Fibroblast of lung (primary cell): Measurements from ENCODE around the gene SP140. TPM values are rescaled to one million over a fixed set of nuclear protein-coding genes. Genes with fewer than 3 reads are reported as not detected.

Source experiments
- DNase-seq, 2 donors: peaks; one replicate each; pipeline versions ENCODE4 v3.0.0 to v3.0.0-alpha.2; 2010; ENCODE audit warnings: low read depth in 2 of 2
- H2AFZ ChIP-seq: 2 replicates; pipeline ENCODE4 v1.5.1; 2012; ENCODE audit warnings: low read length, control low read depth, inconsistent platforms
- H3K27ac ChIP-seq: 2 replicates; pipeline ENCODE4 v1.5.1; 2011; ENCODE audit warnings: low read length, control low read depth; ENCODE audit not compliant: insufficient read depth
- H3K27me3 ChIP-seq: 2 replicates; pipeline ENCODE4 v1.5.1; 2011; ENCODE audit warnings: mild to moderate bottlenecking, low read length; ENCODE audit not compliant: control insufficient read depth, insufficient read depth
- H3K36me3 ChIP-seq: 2 replicates; pipeline ENCODE4 v1.5.1; 2011; ENCODE audit warnings: low read length; ENCODE audit not compliant: control insufficient read depth, insufficient read depth
- H3K4me1 ChIP-seq: 2 replicates; pipeline ENCODE4 v1.5.1; 2011; ENCODE audit warnings: low read length; ENCODE audit not compliant: control insufficient read depth, insufficient read depth; ENCODE audit errors: extremely low read depth
- H3K4me2 ChIP-seq: 2 replicates; pipeline ENCODE4 v1.5.1; 2011; ENCODE audit warnings: low read length, control low read depth; ENCODE audit not compliant: insufficient read depth; ENCODE audit errors: extremely low read depth
- H3K4me3 ChIP-seq, 4 experiments: fragments of 200-600 bp in 1 of 4; sonication (generic) in 1 of 4; replicated peaks in 1 of 4; 2 replicates each; pipeline ENCODE4 v1.5.1; 2011 to 2016; ENCODE audit warnings: low read length in 4 of 4, low read depth in 3 of 4, mild to moderate bottlenecking in 3 of 4, control low read depth in 2 of 4, inconsistent platforms in 1 of 4, mixed read lengths in 1 of 4; ENCODE audit not compliant: insufficient read depth in 1 of 4; ENCODE audit errors: control extremely low read depth in 1 of 4
- H3K79me2 ChIP-seq: 2 replicates; pipeline ENCODE4 v1.5.1; 2012; ENCODE audit warnings: mild to moderate bottlenecking, low read length, inconsistent platforms; ENCODE audit not compliant: control insufficient read depth, insufficient read depth
- H3K9ac ChIP-seq: 2 replicates; pipeline ENCODE4 v1.5.1; 2011; ENCODE audit warnings: mild to moderate bottlenecking, low read length, control low read depth; ENCODE audit not compliant: insufficient read depth
- H3K9me3 ChIP-seq: 2 replicates; pipeline ENCODE4 v1.5.1; 2012; ENCODE audit warnings: low read depth, low read length; ENCODE audit not compliant: control insufficient read depth, insufficient read depth
- H4K20me1 ChIP-seq: 2 replicates; pipeline ENCODE4 v1.5.1; 2011; ENCODE audit warnings: low read length; ENCODE audit not compliant: control insufficient read depth, insufficient read depth; ENCODE audit errors: extremely low read depth
- CTCF ChIP-seq, 2 donors: IDR thresholded peaks in 1 of 2; conservative IDR thresholded peaks in 1 of 2; 1 replicate in 1 of 2; 2 replicates in 1 of 2; pipeline ENCODE4 v1.5.1; 2011 to 2012; ENCODE audit warnings: low read length in 2 of 2, control low read depth in 1 of 2, inconsistent platforms in 1 of 2, low read depth in 1 of 2, mild to moderate bottlenecking in 1 of 2
- EZH2 ChIP-seq: IDR thresholded peaks from 2 replicates; pipeline ENCODE4 v1.5.1; 2012; ENCODE audit warnings: low read length, control low read depth, mild to moderate bottlenecking; ENCODE audit errors: missing control alignments
- polyA plus RNA-seq, 2 donors: library from polyadenylated mRNA; depleted of rRNA in 1 of 2; stranded (reverse) in 1 of 2; unstranded in 1 of 2; fragments of >200 nt; gene quantifications; 2 replicates each; pipeline ENCODE4 v1.2.1, GENCODE V29; 2011 to 2012; ENCODE audit warnings: missing spikeins in 1 of 2
- total RNA-seq: library from RNA; depleted of rRNA; stranded (reverse); fragments of >200 nt; gene quantifications from 2 replicates; pipeline ENCODE4 v1.2.1, GENCODE V29; 2014

The SP140 gene
- total and polyA plus RNA-seq, 2 donors (not counting 1 experiment from before 2014, with no cell fraction given) = 0.17 to 0.33 TPM

- DNase-seq = peak in 1 of 2 donors; percentile 13
Measured at GRCh38 chr2:230268606-230269243, 43.2 kb downstream of the SP140 start.

GRCh38 chr2:230269715-230270114, 44.2 kb downstream of the SP140 start:
- Histone ChIP-seq H4K20me1 (no peaks in the 10 kb centered on the region), H3K9me3 (no peaks in the 10 kb centered on the region), H3K79me2 (no peaks in the 10 kb centered on the region), H3K27ac (no peak overlapping the region), H3K9ac (no peak overlapping the region), H2AFZ (no peak overlapping the region), H3K4me2 (no peak overlapping the region), H3K4me1 (no peaks in the 10 kb centered on the region), H3K27me3 (no peaks in the 10 kb centered on the region), H3K36me3 (no peaks in the 10 kb centered on the region), H3K4me3 (no peak overlapping the region)
- no peak for DNase-seq
- no peak for TF ChIP-seq EZH2
- no peak for TF ChIP-seq CTCF (conservative IDR thresholded peaks at IDR 0.05 in 1 of 2, IDR thresholded peaks at IDR 0.05 in 1 of 2; ENCODE audit: low read depth in 1 of 2, low read length in 2 of 2)

More at GRCh38 chr2:230268606-230269243, 43.2 kb downstream of the SP140 start:
- no peaks in the 10 kb centered on the region for H4K20me1 ChIP-seq
- no peak overlapping the region for H3K4me3 ChIP-seq
- no peak overlapping the region for H3K9ac ChIP-seq
- no peaks in the 10 kb centered on the region for H3K79me2 ChIP-seq
- TF ChIP-seq EZH2 = no peak
- no peak for TF ChIP-seq CTCF (conservative IDR thresholded peaks at IDR 0.05 in 1 of 2, IDR thresholded peaks at IDR 0.05 in 1 of 2; ENCODE audit: low read depth in 1 of 2, low read length in 2 of 2)
- no peaks in the 10 kb centered on the region for H3K27me3 ChIP-seq
- no peaks in the 10 kb centered on the region for H3K9me3 ChIP-seq
- H3K4me1 ChIP-seq = no peaks in the 10 kb centered on the region
- H2AFZ ChIP-seq = no peak overlapping the region
- no peaks in the 10 kb centered on the region for H3K36me3 ChIP-seq
- no peak overlapping the region for H3K27ac ChIP-seq
- H3K4me2 ChIP-seq = no peak overlapping the region

GRCh38 chr2:230282936-230283335, 57.4 kb downstream of the SP140 start:
- no peaks in the 10 kb centered on the region for H3K9me3 ChIP-seq
- DNase-seq = no peak
- no peak for TF ChIP-seq CTCF (conservative IDR thresholded peaks at IDR 0.05 in 1 of 2, IDR thresholded peaks at IDR 0.05 in 1 of 2; ENCODE audit: low read depth in 1 of 2, low read length in 2 of 2)
- no peak for TF ChIP-seq EZH2

More at GRCh38 chr2:230282936-230283335, 57.4 kb downstream of the SP140 start:
- no peaks in the 10 kb centered on the region for H4K20me1 ChIP-seq
- no peak overlapping the region for H3K27ac ChIP-seq
- no peaks in the 10 kb centered on the region for H3K79me2 ChIP-seq
- H3K4me3 ChIP-seq = no peak overlapping the region
- H3K27me3 ChIP-seq = no peaks in the 10 kb centered on the region
- H3K4me1 ChIP-seq = no peaks in the 10 kb centered on the region
- H2AFZ ChIP-seq = no peak overlapping the region
- no peak overlapping the region for H3K4me2 ChIP-seq
- no peaks in the 10 kb centered on the region for H3K36me3 ChIP-seq
- H3K9ac ChIP-seq = no peak overlapping the region
